Activated CD4-positive, alpha-beta T cell treated with anti-CD3 and anti-CD28 coated beads, Interleukin-2, amount 10 ng/mL, durations not matched to agents 7 days and 5 days (primary cell): ENCODE measurements around the gene C11orf86. TPM values are rescaled to one million over a fixed set of nuclear protein-coding genes. Genes with fewer than 3 reads are reported as not detected.
"Not testable (repeated sequence)": the region's sequence is repeated elsewhere in the genome, so short reads cannot be mapped to it uniquely, and the experiment has no call there.

ENCODE experiments used
- CTCF ChIA-PET: fragments of 350-600 bp; sonication (Branson Sonifier 250); formaldehyde crosslinking; loops from one replicate; lab custom pipeline; 2021; ENCODE audit warnings: antibody characterized with exemption; lab: Charles Lee
- POLR2A ChIA-PET: fragments of 350-600 bp; sonication (Branson Sonifier 250); formaldehyde crosslinking; loops from one replicate; lab custom pipeline; 2021; ENCODE audit warnings: antibody characterized with exemption; lab: Charles Lee
- DNase-seq: peaks from one replicate; pipeline ENCODE4 v3.0.0-alpha.2; 2020
- H3K27ac Mint-ChIP-seq: one replicate; pipeline ENCODE4 v1.8.0; 2021; ENCODE audit warnings: mild to moderate bottlenecking, moderate library complexity, mixed read lengths
- H3K27me3 Mint-ChIP-seq: one replicate; pipeline ENCODE4 v1.8.0; 2021; ENCODE audit warnings: mixed read lengths
- H3K36me3 Mint-ChIP-seq: one replicate; pipeline ENCODE4 v1.8.0; 2021; ENCODE audit warnings: low read depth, mixed read lengths
- H3K4me1 Mint-ChIP-seq: one replicate; pipeline ENCODE4 v1.8.0; 2021; ENCODE audit warnings: mixed read lengths
- H3K4me3 Mint-ChIP-seq: one replicate; pipeline ENCODE4 v1.8.0; 2021; ENCODE audit warnings: mild to moderate bottlenecking, moderate library complexity, mixed read lengths
- H3K9me3 Mint-ChIP-seq: one replicate; pipeline ENCODE4 v1.8.0; 2021; ENCODE audit warnings: mixed read lengths
- total RNA-seq, 2 experiments: library from RNA; stranded (reverse); gene quantifications; one replicate each; pipeline ENCODE4 v1.2.3, GENCODE V29; 2021

C11orf86 gene
- total RNA-seq, 2 experiments from 2014 or later: not detected

GRCh38 chr11:67002297-67002913 is 27.3 kb downstream of the C11orf86 start:
- Mint-ChIP-seq H3K4me3 (no peak overlapping the region), H3K9me3 (no peaks in the 10 kb centered on the region), H3K27me3 (peaks cover 2% of the 10 kb centered on the region), H3K27ac (no peak overlapping the region), H3K4me1 (peaks cover 2% of the 10 kb centered on the region), H3K36me3 (no peaks in the 10 kb centered on the region)
- ChIA-PET CTCF (interaction anchor here (0.5 to 1.5 kb wide), 3 partner anchors 10 to 22 kb away, joined by 3 read pairs; no protein-coding TSS in a partner anchor), POLR2A (no interaction called here)
- no peak for DNase-seq

GRCh38 chr11:67002921-67003411 is 27.9 kb downstream of the C11orf86 start:
- Mint-ChIP-seq H3K27me3 (peaks cover 2% of the 10 kb centered on the region), H3K4me1 (peaks cover 2% of the 10 kb centered on the region), H3K27ac (no peak overlapping the region), H3K36me3 (no peaks in the 10 kb centered on the region), H3K4me3 (no peak overlapping the region), H3K9me3 (no peaks in the 10 kb centered on the region)
- POLR2A ChIA-PET: no interaction called here
- no peak for DNase-seq
- CTCF ChIA-PET: interaction anchor here (0.5 to 1.5 kb wide), 2 partner anchors 9 to 23 kb away, joined by 3 read pairs; no protein-coding TSS in a partner anchor

- H3K9me3 Mint-ChIP-seq, H3K36me3 Mint-ChIP-seq, H3K4me1 Mint-ChIP-seq, DNase-seq, POLR2A ChIA-PET, H3K27ac Mint-ChIP-seq, H3K27me3 Mint-ChIP-seq, H3K4me3 Mint-ChIP-seq: not testable (repeated sequence)
- CTCF ChIA-PET: interaction anchor here (1.4 kb wide), 1 partner anchor 12 kb away, joined by 4 read pairs; no protein-coding TSS in a partner anchor
These were observed 30.1 kb downstream of the C11orf86 start for GRCh38 chr11:67005200-67005599.

- DNase-seq: peak; percentile 17
- Mint-ChIP-seq H3K4me1 (peaks cover 2% of the 10 kb centered on the region), H3K9me3 (no peaks in the 10 kb centered on the region), H3K27me3 (no peaks in the 10 kb centered on the region), H3K4me3 (no peak overlapping the region), H3K27ac (no peak overlapping the region), H3K36me3 (no peaks in the 10 kb centered on the region)
- CTCF ChIA-PET: interaction anchor here (1.1 to 1.4 kb wide), 2 partner anchors 11 to 32 kb away, joined by 3 to 4 read pairs; no protein-coding TSS in a partner anchor
- POLR2A ChIA-PET: no interaction called here
These were observed 31.2 kb downstream of the C11orf86 start for GRCh38 chr11:67006029-67006884.

GRCh38 chr11:67007126-67007525 is 32.0 kb downstream of the C11orf86 start:
- Mint-ChIP-seq H3K4me1 (peaks cover 2% of the 10 kb centered on the region), H3K9me3 (no peaks in the 10 kb centered on the region), H3K4me3 (no peak overlapping the region), H3K36me3 (no peaks in the 10 kb centered on the region), H3K27me3 (no peaks in the 10 kb centered on the region), H3K27ac (no peak overlapping the region)
- DNase-seq: no peak
- ChIA-PET CTCF (no interaction called here), POLR2A (no interaction called here)

GRCh38 chr11:67010296-67010905 is 35.3 kb downstream of the C11orf86 start:
- ChIA-PET CTCF (interaction anchor here (0.6 kb wide), 1 partner anchor 74 kb away, joined by 4 read pairs; no protein-coding TSS in a partner anchor), POLR2A (no interaction called here)
- DNase-seq: no peak
- H3K27ac Mint-ChIP-seq: no peak overlapping the region
- H3K4me1 Mint-ChIP-seq: peaks cover 2% of the 10 kb centered on the region
- H3K36me3 Mint-ChIP-seq: no peaks in the 10 kb centered on the region
- H3K9me3 Mint-ChIP-seq: no peaks in the 10 kb centered on the region
- H3K4me3 Mint-ChIP-seq: no peak overlapping the region
- no peaks in the 10 kb centered on the region for H3K27me3 Mint-ChIP-seq

- Mint-ChIP-seq H3K36me3 (no peaks in the 10 kb centered on the region), H3K27ac (no peak overlapping the region), H3K27me3 (peaks cover 9% of the 10 kb centered on the region), H3K9me3 (no peaks in the 10 kb centered on the region), H3K4me1 (no peaks in the 10 kb centered on the region), H3K4me3 (no peak overlapping the region)
- ChIA-PET CTCF (no interaction called here), POLR2A (no interaction called here)
- DNase-seq: no peak
These were observed 38.5 kb downstream of the C11orf86 start for GRCh38 chr11:67013511-67014045.

GRCh38 chr11:67014343-67014742 is 39.2 kb downstream of the C11orf86 start:
- no peaks in the 10 kb centered on the region for H3K4me1 Mint-ChIP-seq
- H3K36me3 Mint-ChIP-seq: no peaks in the 10 kb centered on the region
- POLR2A ChIA-PET: no interaction called here

GRCh38 chr11:67015048-67015447 is 39.9 kb downstream of the C11orf86 start:
- Mint-ChIP-seq H3K36me3 (no peaks in the 10 kb centered on the region), H3K4me1 (no peaks in the 10 kb centered on the region), H3K4me3 (no peak overlapping the region), H3K27ac (no peak overlapping the region), H3K27me3 (peaks cover 11% of the 10 kb centered on the region), H3K9me3 (peaks cover 2% of the 10 kb centered on the region)
- ChIA-PET POLR2A (no interaction called here), CTCF (interaction anchor here (0.7 kb wide), 1 partner anchor 13 kb away, joined by 3 read pairs; no protein-coding TSS in a partner anchor)
- no peak for DNase-seq

More at GRCh38 chr11:67014343-67014742, 39.2 kb downstream of the C11orf86 start:
- peaks cover 9% of the 10 kb centered on the region for H3K27me3 Mint-ChIP-seq
- H3K9me3 Mint-ChIP-seq: peaks cover 2% of the 10 kb centered on the region
- H3K4me3 Mint-ChIP-seq: no peak overlapping the region
- DNase-seq: no peak
- H3K27ac Mint-ChIP-seq: no peak overlapping the region
- CTCF ChIA-PET: interaction anchor here (0.7 kb wide), 1 partner anchor 13 kb away, joined by 3 read pairs; no protein-coding TSS in a partner anchor

GRCh38 chr11:67016550-67016949 is 41.4 kb downstream of the C11orf86 start:
- no peak for DNase-seq
- H3K27me3 Mint-ChIP-seq: peaks cover 24% of the 10 kb centered on the region
- H3K9me3 Mint-ChIP-seq: peaks cover 2% of the 10 kb centered on the region
- H3K36me3 Mint-ChIP-seq: no peaks in the 10 kb centered on the region
- POLR2A ChIA-PET: no interaction called here
- no peaks in the 10 kb centered on the region for H3K4me1 Mint-ChIP-seq
- CTCF ChIA-PET: interaction anchor here (1.0 to 1.2 kb wide), 2 partner anchors 11 to 323 kb away, joined by 3 to 4 read pairs; no protein-coding TSS in a partner anchor
- no peak overlapping the region for H3K4me3 Mint-ChIP-seq
- no peak overlapping the region for H3K27ac Mint-ChIP-seq

GRCh38 chr11:67020949-67021348 is 45.8 kb downstream of the C11orf86 start:
- peaks cover 58% of the 10 kb centered on the region for H3K27me3 Mint-ChIP-seq
- H3K36me3 Mint-ChIP-seq: no peaks in the 10 kb centered on the region
- H3K4me3 Mint-ChIP-seq: no peak overlapping the region
- DNase-seq: no peak
- H3K27ac Mint-ChIP-seq: no peak overlapping the region
- ChIA-PET CTCF (interaction anchor here (0.6 to 1.5 kb wide), 4 partner anchors 35 to 262 kb away, joined by 3 to 6 read pairs (median 4); no protein-coding TSS in a partner anchor), POLR2A (no interaction called here)
- peaks cover 2% of the 10 kb centered on the region for H3K9me3 Mint-ChIP-seq
- peaks cover 26% of the 10 kb centered on the region for H3K4me1 Mint-ChIP-seq

- DNase-seq: no peak
- Mint-ChIP-seq H3K27me3 (peaks cover 64% of the 10 kb centered on the region), H3K4me1 (peaks cover 26% of the 10 kb centered on the region), H3K9me3 (peaks cover 2% of the 10 kb centered on the region), H3K27ac (no peak overlapping the region), H3K4me3 (no peak overlapping the region), H3K36me3 (no peaks in the 10 kb centered on the region)
- ChIA-PET POLR2A (no interaction called here), CTCF (interaction anchor here (0.7 to 0.8 kb wide), 2 partner anchors 15 to 334 kb away, joined by 3 to 5 read pairs; no protein-coding TSS in a partner anchor)
These were observed 47.3 kb downstream of the C11orf86 start for GRCh38 chr11:67022341-67022933.
